ENCODE measurements around the gene HUNK. TPM values are rescaled to one million over a fixed set of nuclear protein-coding genes. Genes with fewer than 3 reads are reported as not detected.

The HUNK gene
- total RNA-seq, 2 experiments from 2014 or later, result not detected

DNA sequence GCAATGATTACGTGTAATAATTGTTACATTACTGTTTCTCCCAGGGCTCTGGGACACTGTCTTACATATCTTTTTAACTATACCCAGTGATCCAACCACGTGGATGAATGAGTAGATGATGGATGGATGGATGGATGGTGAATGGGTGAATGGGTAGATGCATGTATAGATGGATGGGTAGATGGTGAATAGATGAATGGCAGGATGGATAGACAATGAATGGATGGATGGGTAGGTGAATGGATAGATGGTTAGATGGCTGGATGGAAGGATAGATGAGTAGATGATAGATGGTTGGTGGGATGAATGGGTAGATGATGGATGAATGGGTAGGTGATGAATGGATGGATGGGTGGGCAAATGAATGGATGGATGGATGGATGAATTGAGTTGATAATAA is 135.9 kb downstream of the HUNK start:
- no peak for TF ChIP-seq CTCF (IDR thresholded peaks at IDR 0.05)
- peaks cover 3% of the 10 kb centered on the region for H3K9me3 Mint-ChIP-seq
- peaks cover 0 to 4% of the 10 kb centered on the region in 2 experiments for H3K9me3 ChIP-seq (ENCODE audit: control insufficient read depth in 1 of 2, insufficient read depth in 1 of 2, low read length in 2 of 2)
- no peak overlapping the region for H3K27ac Mint-ChIP-seq
- H3K27me3 ChIP-seq (ENCODE audit: control insufficient read depth in 1 of 2, insufficient read depth in 2 of 2, low read length in 2 of 2), result peaks cover 0 to 3% of the 10 kb centered on the region in 2 experiments
- H3K4me3 ChIP-seq (ENCODE audit: low read length), result no peak overlapping the region
- H3K4me1 Mint-ChIP-seq (ENCODE audit: low read depth), result no peaks in the 10 kb centered on the region
- no peak for ATAC-seq (ENCODE audit: poor library complexity)
- intact Hi-C loops (cut with DNase I, micrococcal nuclease), result no loop called here
- ChIA-PET POLR2A (no interaction called here), CTCF (no interaction called here)
- H3K27ac ChIP-seq (ENCODE audit: low read depth in 1 of 2, low read length in 2 of 2), result no peak overlapping the region
- no peak overlapping the region for H3K4me3 Mint-ChIP-seq
- DNase-seq, result no peak
- peaks cover 4% of the 10 kb centered on the region for H3K27me3 Mint-ChIP-seq
- no peaks in the 10 kb centered on the region for H3K4me1 ChIP-seq (ENCODE audit: insufficient read depth, low read length)
- no peaks in the 10 kb centered on the region for H3K36me3 Mint-ChIP-seq (ENCODE audit: low read depth)
- H3K36me3 ChIP-seq (ENCODE audit: insufficient read depth, low read length), result no peaks in the 10 kb centered on the region

GRCh38 chr21:32009263-32009662 is 136.4 kb downstream of the HUNK start:
- Mint-ChIP-seq H3K27me3 (peaks cover 4% of the 10 kb centered on the region), H3K36me3 (ENCODE audit: low read depth) (no peaks in the 10 kb centered on the region), H3K4me1 (ENCODE audit: low read depth) (no peaks in the 10 kb centered on the region), H3K4me3 (no peak overlapping the region), H3K27ac (no peak overlapping the region), H3K9me3 (peaks cover 3% of the 10 kb centered on the region)
- intact Hi-C loops (cut with DNase I, micrococcal nuclease), result no loop called here
- no peak for TF ChIP-seq CTCF (IDR thresholded peaks at IDR 0.05)
- Histone ChIP-seq H3K4me3 (ENCODE audit: low read length) (no peak overlapping the region), H3K27me3 (ENCODE audit: control insufficient read depth in 1 of 2, insufficient read depth in 2 of 2, low read length in 2 of 2) (peaks cover 0 to 3% of the 10 kb centered on the region in 2 experiments), H3K36me3 (ENCODE audit: insufficient read depth, low read length) (no peaks in the 10 kb centered on the region), H3K27ac (ENCODE audit: low read depth in 1 of 2, low read length in 2 of 2) (no peak overlapping the region), H3K9me3 (ENCODE audit: control insufficient read depth in 1 of 2, insufficient read depth in 1 of 2, low read length in 2 of 2) (peaks cover 0 to 2% of the 10 kb centered on the region in 2 experiments), H3K4me1 (ENCODE audit: insufficient read depth, low read length) (no peaks in the 10 kb centered on the region)
- ATAC-seq (ENCODE audit: poor library complexity), result no peak
- ChIA-PET POLR2A (no interaction called here), CTCF (no interaction called here)
- DNase-seq, result no peak

GRCh38 chr21:32015461-32016139 is 142.8 kb downstream of the HUNK start:
- H3K36me3 ChIP-seq (ENCODE audit: insufficient read depth, low read length), result no peaks in the 10 kb centered on the region
- no peaks in the 10 kb centered on the region for H3K4me1 Mint-ChIP-seq (ENCODE audit: low read depth)
- H3K27me3 ChIP-seq (ENCODE audit: control insufficient read depth in 1 of 2, insufficient read depth in 2 of 2, low read length in 2 of 2), result no peaks in the 10 kb centered on the region
- H3K36me3 Mint-ChIP-seq (ENCODE audit: low read depth), result no peaks in the 10 kb centered on the region
- H3K4me3 ChIP-seq (ENCODE audit: low read length), result no peak overlapping the region
- ChIA-PET POLR2A (no interaction called here), CTCF (no interaction called here)
- intact Hi-C loops (cut with DNase I, micrococcal nuclease), result no loop called here
- no peak for ATAC-seq (ENCODE audit: poor library complexity)
- H3K27me3 Mint-ChIP-seq, result no peaks in the 10 kb centered on the region
- H3K9me3 Mint-ChIP-seq, result no peaks in the 10 kb centered on the region
- no peaks in the 10 kb centered on the region for H3K9me3 ChIP-seq (ENCODE audit: control insufficient read depth in 1 of 2, insufficient read depth in 1 of 2, low read length in 2 of 2)
- H3K27ac Mint-ChIP-seq, result no peak overlapping the region
- TF ChIP-seq CTCF (IDR thresholded peaks at IDR 0.05), result no peak
- no peak for DNase-seq
- H3K4me1 ChIP-seq (ENCODE audit: insufficient read depth, low read length), result no peaks in the 10 kb centered on the region
- H3K27ac ChIP-seq (ENCODE audit: low read depth in 1 of 2, low read length in 2 of 2), result no peak overlapping the region
- no peak overlapping the region for H3K4me3 Mint-ChIP-seq

All from CD4-positive, alpha-beta T cell (primary cell).